Mammary epithelial cell (primary cell): ENCODE data around the gene TBX5.

Experiments
- EZH2 ChIP-seq: IDR thresholded peaks from 2 replicates; pipeline ENCODE4 v1.6.1; 2012; ENCODE audit warnings: low read length, inconsistent platforms, borderline replicate concordance
- TF ChIP-seq, protein P1 (sequence below), 2 donors: IDR thresholded peaks in 1 of 2; conservative IDR thresholded peaks in 1 of 2; 2 replicates each; pipeline ENCODE4 v1.5.1; 2011 to 2012; ENCODE audit warnings: inconsistent platforms in 2 of 2, low read length in 2 of 2, mild to moderate bottlenecking in 2 of 2, control low read depth in 1 of 2, low read depth in 1 of 2; ENCODE audit not compliant: insufficient read depth in 1 of 2; ENCODE audit errors: extremely low read depth in 1 of 2

DNA sequence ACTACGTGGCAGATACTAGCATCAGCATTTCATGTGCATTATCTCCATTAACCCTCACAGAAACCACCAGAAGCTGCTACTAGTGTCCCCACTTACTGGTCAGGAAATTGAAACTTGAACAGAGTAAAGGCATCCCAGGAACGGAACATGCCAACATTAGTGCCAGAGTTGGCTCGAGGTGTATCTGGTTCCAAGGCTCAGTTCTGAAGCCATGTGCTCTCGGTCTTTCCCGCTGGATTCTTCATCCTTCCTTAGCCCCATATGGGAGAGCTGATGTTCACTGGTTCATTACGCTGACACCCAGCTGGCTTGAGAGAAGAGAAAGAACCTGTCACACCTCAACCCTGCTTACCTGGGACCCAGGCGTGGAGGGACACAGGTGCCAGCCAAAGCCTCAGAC, 91.5 kb downstream of the TBX5 start:
- no peak for TF ChIP-seq EZH2
- TF ChIP-seq, protein P1, sequence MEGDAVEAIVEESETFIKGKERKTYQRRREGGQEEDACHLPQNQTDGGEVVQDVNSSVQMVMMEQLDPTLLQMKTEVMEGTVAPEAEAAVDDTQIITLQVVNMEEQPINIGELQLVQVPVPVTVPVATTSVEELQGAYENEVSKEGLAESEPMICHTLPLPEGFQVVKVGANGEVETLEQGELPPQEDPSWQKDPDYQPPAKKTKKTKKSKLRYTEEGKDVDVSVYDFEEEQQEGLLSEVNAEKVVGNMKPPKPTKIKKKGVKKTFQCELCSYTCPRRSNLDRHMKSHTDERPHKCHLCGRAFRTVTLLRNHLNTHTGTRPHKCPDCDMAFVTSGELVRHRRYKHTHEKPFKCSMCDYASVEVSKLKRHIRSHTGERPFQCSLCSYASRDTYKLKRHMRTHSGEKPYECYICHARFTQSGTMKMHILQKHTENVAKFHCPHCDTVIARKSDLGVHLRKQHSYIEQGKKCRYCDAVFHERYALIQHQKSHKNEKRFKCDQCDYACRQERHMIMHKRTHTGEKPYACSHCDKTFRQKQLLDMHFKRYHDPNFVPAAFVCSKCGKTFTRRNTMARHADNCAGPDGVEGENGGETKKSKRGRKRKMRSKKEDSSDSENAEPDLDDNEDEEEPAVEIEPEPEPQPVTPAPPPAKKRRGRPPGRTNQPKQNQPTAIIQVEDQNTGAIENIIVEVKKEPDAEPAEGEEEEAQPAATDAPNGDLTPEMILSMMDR (conservative IDR thresholded peaks at IDR 0.05 in 1 of 2, IDR thresholded peaks at IDR 0.05 in 1 of 2; ENCODE audit: extremely low read depth in 1 of 2, insufficient read depth in 1 of 2, low read depth in 1 of 2, low read length in 2 of 2) = no peak
